GM19240 (cell line): ENCODE results near the gene CDKAL1.

Source experiments
- DNase-seq: peaks from one replicate; pipeline ENCODE4 v3.0.0; 2011; ENCODE audit warnings: low spot score; ENCODE audit not compliant: insufficient read length

The CDKAL1 gene

GRCh38 chr6:20948556-20948955 is 414.3 kb downstream of the CDKAL1 start:
- DNase-seq = no peak

- no peak for DNase-seq
Observed at GRCh38 chr6:20949138-20949537, 414.9 kb downstream of the CDKAL1 start.

- DNase-seq = no peak
Observed at GRCh38 chr6:20952699-20953474, 418.6 kb downstream of the CDKAL1 start.

GRCh38 chr6:20954315-20954714 is 420.1 kb downstream of the CDKAL1 start:
- DNase-seq = no peak

DNA sequence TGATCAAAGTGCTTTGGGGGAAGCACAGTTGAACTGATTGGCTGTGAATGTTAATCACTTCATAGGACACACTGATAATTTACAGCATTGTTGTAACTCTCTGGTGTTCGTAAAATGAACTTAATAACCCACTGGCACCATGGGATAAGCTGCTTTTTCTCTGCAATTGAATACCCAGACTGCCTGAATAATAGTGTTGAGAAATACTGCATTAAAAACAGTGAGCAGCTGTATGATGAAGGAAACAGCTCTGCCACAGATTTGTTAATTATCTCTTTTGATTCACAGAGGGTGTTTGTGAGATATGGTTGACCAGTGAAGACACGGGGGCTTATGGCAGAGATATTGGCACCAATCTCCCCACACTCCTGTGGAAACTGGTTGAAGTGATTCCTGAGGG is 420.9 kb downstream of the CDKAL1 start:
- no peak for DNase-seq

- no peak for DNase-seq
Observed at GRCh38 chr6:20955751-20956150, 421.5 kb downstream of the CDKAL1 start.

GRCh38 chr6:20960067-20960466 is 425.8 kb downstream of the CDKAL1 start:
- DNase-seq = no peak

GRCh38 chr6:20965276-20965675 is 431.0 kb downstream of the CDKAL1 start:
- DNase-seq = no peak

GRCh38 chr6:20965915-20966314 is 431.7 kb downstream of the CDKAL1 start:
- DNase-seq = no peak

DNA sequence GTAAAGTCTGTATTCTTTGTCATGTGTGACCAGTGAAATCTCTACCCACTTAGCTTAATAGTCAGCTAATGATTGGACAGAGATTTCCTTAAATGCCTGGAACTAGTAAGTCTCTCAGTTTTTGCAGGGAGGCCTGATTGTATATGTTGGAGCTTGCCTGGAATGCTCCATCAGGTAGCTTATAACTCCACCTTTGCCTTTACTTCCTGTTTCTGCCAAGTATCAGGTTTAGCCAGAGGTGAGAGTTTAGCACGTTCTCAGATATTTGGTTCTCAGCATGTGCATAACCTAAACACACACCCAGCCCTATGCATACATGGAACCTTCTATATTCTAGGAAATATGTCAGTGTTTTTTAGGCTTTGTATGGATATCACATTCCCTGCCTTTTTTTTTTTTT is 435.3 kb downstream of the CDKAL1 start:
- no peak for DNase-seq

DNA sequence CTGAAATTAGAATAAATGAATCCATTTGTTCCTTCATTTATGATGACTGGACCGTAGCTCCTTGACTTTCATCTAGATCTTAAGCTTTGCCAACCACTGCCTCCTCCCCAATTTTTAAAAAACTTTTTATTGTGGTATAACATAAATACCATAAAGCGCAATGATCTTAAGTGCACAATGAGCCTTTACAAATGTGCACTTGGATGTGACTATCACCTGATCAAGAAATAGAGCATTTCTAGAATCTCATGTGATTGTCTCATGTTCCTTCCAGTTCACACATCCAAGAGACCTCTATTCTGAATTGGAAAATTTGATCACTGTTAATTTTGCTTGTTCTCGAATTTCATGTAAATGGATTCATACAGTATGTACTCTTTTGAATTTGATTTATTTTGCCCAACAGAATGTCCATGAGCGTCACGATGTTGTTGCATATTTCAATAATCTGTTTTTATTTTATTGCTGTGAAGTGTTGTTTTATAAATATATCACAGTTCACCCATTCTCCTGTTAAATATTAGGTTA is 442.2 kb downstream of the CDKAL1 start:
- DNase-seq = no peak

GRCh38 chr6:20978151-20978614 is 443.9 kb downstream of the CDKAL1 start:
- no peak for DNase-seq

GRCh38 chr6:20979076-20979475 is 444.8 kb downstream of the CDKAL1 start:
- DNase-seq = no peak

- no peak for DNase-seq
Observed at GRCh38 chr6:20983961-20984360, 449.7 kb downstream of the CDKAL1 start.

DNA sequence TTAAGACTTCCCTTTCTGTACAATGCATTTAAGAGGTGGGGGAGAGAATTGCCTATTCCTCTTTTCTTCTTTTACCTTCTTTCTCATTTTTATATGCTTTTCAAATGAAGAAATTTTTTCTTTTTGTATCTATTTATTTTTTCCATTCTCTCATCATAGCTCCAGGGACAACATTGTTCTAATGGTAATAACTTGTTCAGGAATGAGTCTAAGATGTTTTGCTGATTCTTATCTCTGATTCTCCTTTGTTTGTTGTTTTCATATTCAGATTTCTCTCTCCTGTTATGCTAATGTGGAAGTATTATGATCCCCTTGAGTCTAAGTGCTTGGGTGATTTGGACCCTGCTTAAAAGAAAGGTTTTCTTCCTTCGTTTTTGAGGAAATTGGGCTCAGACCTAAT is 451.6 kb downstream of the CDKAL1 start:
- DNase-seq = no peak

DNA sequence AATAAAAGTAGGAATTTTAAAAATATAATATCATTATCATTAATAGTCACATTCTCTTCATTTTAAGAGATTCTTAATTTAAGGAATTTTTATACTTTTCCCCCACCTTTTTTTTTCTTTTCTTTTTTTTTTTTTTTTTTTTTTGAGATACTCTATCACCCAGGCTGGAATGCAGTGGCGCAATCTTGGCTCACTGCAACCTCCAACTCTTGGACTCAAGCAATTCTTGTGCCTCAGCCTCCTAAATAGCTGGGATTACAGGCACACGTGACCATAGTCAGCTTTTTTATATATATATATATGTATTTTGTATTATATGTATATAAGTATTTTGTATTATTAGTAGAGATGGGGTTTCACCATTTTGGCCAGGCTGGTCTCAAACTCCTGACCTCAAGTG is 457.7 kb downstream of the CDKAL1 start:
- no peak for DNase-seq

DNA sequence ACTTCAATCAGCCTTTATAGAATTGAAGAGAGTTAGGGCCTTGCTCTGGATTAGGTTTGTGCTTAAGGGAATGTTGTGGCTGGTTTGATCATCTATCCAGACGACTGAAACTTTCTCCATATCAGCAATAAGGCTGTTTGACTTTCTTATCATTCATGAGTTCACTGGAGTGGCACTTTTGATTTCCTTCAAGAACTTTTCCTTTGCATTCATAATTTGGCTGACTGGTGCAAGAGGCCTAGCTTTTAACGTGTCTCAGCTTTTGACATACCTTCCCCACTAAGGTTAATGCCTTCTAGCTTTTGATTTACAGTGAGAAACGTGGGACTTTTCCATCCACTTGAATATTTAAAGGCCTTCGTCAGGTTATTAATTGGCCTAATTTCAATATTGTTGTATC is 461.8 kb downstream of the CDKAL1 start:
- DNase-seq = no peak

DNA sequence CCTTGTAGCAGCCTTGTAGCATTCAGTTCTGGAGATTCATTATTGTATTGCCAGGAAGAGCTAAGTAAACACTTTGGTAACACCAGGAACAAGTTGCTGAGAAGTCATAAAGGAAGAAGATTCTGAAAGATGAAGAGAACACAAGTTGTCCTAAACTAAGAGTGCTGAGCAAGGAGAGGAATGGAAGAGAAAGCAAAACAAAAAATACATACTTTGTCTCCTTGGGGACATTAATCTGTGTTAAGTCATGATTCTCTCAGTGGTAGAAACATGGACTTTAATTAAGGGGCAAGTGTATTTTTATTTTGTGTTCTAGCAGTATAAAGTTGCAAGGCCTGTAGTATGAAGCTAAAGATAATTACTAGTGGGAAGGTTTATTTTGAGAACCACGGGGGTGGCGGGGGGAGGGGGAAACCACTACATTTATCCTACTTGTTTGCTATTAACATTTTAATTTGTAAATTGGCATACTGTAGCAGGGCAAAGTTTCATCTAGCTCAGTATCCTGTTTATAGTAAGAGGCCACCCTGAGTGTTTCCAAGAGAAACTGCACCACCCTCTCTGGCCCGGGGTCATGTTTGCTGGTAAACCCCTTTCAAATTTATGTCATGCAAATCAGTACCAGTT is 463.0 kb downstream of the CDKAL1 start:
- DNase-seq = no peak

DNA sequence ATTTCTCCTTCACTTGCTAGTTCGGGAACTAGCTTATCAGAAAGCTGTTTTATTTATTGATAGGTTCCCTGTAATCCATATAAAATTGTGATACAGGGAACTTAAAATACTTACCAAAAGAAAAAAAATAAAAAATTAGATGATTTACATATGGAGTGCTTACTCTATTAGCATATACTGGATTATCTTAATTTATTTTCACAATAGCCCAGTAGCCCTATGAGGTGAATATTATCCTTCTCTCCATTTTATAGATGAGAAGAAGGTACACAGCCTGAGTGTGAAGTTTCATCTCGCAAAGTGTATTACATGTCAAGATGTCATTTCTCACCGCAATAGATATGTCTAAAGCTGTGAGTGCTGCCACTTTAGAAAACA is 463.5 kb downstream of the CDKAL1 start:
- DNase-seq = no peak

DNA sequence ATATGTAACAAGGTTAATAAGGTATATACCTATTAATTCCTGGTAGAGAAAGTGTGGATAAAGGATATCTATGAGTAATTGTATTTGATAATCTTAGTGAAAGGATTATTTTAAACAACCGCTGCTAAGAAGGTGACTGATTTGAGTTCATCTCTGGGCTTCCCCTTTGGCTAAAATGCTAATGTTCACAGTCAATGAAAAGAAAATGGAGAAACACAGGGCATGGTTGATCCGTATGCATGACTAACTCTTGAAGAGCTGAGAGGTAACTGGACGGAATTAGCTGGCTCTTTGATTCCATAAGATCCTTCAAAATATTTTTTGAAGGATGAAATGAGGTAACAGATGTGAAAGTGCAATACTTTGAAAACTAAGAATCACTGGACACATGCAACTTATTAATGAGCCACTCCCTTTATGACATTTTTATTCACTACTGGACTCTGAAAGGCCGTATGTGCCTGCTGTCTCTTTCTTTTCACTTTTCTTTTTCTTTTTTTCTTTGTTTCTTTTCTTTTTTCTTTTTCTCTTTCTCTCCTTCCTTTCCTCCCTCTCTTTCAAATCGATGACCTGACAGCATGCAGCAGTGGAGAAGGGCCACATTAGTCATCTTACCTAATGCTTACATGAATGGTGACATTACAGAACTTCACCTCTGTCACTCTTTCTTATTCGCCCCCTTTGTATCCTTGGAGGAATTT is 464.6 kb downstream of the CDKAL1 start:
- DNase-seq = no peak

DNA sequence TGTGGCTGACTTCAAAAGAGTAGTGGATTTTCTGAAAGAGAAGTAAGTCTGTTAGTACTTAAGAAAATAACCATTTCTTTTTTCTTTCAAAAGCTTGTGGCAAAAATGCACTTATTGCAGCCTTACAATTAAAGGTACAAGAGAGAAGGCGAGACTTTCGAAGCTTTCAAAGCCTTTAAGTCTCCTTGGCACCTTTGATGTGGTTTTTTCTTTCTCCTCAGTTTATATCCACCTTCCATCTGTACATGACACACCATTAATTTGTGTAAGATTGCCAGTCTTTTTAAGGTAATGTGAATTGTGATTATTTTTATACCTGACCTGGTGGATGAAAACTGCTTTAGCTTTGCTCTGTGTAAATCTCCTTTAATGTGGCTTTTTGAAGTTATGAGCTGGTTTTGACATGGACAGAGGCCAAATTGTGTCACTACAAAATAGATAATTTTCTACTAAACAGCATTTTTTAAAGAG is 466.1 kb downstream of the CDKAL1 start:
- no peak for DNase-seq

DNA sequence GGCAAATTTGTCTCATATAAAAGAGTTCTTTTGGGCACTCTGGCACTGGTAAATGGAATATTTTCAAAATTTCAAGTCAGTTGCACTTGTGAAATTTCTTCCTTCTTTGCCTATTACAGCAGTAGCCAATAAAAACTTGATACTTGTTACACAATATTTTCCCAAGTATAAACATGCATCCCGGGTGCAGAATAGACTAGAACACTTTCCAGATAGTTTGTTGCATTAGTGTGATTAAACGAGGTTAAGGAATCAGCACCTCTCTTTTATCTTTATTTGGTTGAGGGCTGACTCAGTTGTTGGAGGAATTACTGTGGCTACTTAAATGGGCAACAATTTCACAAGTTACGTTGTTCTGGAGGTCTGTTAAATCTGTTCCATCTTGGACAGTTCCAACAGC is 467.5 kb downstream of the CDKAL1 start:
- DNase-seq = no peak
